ENCODE measurements around the gene GNA12. TPM values are rescaled to one million over a fixed set of nuclear protein-coding genes. Genes with fewer than 3 reads are reported as not detected.

The GNA12 gene
- total RNA-seq, 3 donors from 2014 or later (not counting 1 experiment from before 2014, with no cell fraction given) = 12.6 to 20.2 (median 19.5) TPM

GRCh38 chr7:2802504-2803341, 41.4 kb downstream of the GNA12 start:
- H3K9me3 ChIP-seq (ENCODE audit: control insufficient read depth, insufficient read depth, low read length) = no peaks in the 10 kb centered on the region
- ATAC-seq = no peak
- WGBS (ENCODE audit: insufficient coverage) = 92% methylated on average over 28 of the region's 28 CpGs
- Mint-ChIP-seq H3K27me3 (ENCODE audit: low read depth in 2 of 2) (no peaks in the 10 kb centered on the region), H3K4me3 (no peak overlapping the region), H3K27ac (no peak overlapping the region), H3K4me1 (peaks cover 12 to 31% of the 10 kb centered on the region in 2 donors), H3K36me3 (no peaks in the 10 kb centered on the region), H3K9me3 (no peaks in the 10 kb centered on the region)
- no peaks in the 10 kb centered on the region for H3K36me3 ChIP-seq (ENCODE audit: control insufficient read depth, insufficient read depth, low read length)
- DNase-seq = no peak
- H3K27me3 ChIP-seq (ENCODE audit: control insufficient read depth, insufficient read depth, low read length) = no peaks in the 10 kb centered on the region
- H3K27ac ChIP-seq (ENCODE audit: low read length) = no peak overlapping the region
- intact Hi-C loops (cut with micrococcal nuclease) = no loop called here
- no peak for TF ChIP-seq CTCF (IDR thresholded peaks at IDR 0.05)
- peaks cover 4% of the 10 kb centered on the region for H3K4me1 ChIP-seq (ENCODE audit: control insufficient read depth, insufficient read depth, low read length)
- no peak overlapping the region for H3K4me3 ChIP-seq (ENCODE audit: low read length)

- H3K27ac ChIP-seq (ENCODE audit: low read length) = no peak overlapping the region
- intact Hi-C loops (cut with micrococcal nuclease) = no loop called here
- no peaks in the 10 kb centered on the region for H3K36me3 ChIP-seq (ENCODE audit: control insufficient read depth, insufficient read depth, low read length)
- no peaks in the 10 kb centered on the region for H3K9me3 Mint-ChIP-seq
- H3K27ac Mint-ChIP-seq = no peak overlapping the region
- DNase-seq = no peak
- TF ChIP-seq CTCF (IDR thresholded peaks at IDR 0.05) = no peak
- H3K27me3 Mint-ChIP-seq (ENCODE audit: low read depth in 2 of 2) = no peaks in the 10 kb centered on the region
- peaks cover 4% of the 10 kb centered on the region for H3K4me1 ChIP-seq (ENCODE audit: control insufficient read depth, insufficient read depth, low read length)
- WGBS (ENCODE audit: insufficient coverage) = 83% methylated on average over 1 of the region's 2 CpGs
- ATAC-seq = no peak
- H3K4me1 Mint-ChIP-seq = peaks cover 16 to 31% of the 10 kb centered on the region in 2 donors
- no peaks in the 10 kb centered on the region for H3K9me3 ChIP-seq (ENCODE audit: control insufficient read depth, insufficient read depth, low read length)
- H3K27me3 ChIP-seq (ENCODE audit: control insufficient read depth, insufficient read depth, low read length) = no peaks in the 10 kb centered on the region
- H3K36me3 Mint-ChIP-seq = no peaks in the 10 kb centered on the region
- no peak overlapping the region for H3K4me3 ChIP-seq (ENCODE audit: low read length)
- H3K4me3 Mint-ChIP-seq = no peak overlapping the region
These were observed 42.0 kb downstream of the GNA12 start for GRCh38 chr7:2802101-2802500.

GRCh38 chr7:2800931-2801688, 43.0 kb downstream of the GNA12 start:
- no peaks in the 10 kb centered on the region for H3K36me3 Mint-ChIP-seq
- peaks cover 16 to 31% of the 10 kb centered on the region in 2 donors for H3K4me1 Mint-ChIP-seq
- H3K36me3 ChIP-seq (ENCODE audit: control insufficient read depth, insufficient read depth, low read length) = no peaks in the 10 kb centered on the region
- H3K27ac Mint-ChIP-seq = no peak overlapping the region
- peaks cover 4% of the 10 kb centered on the region for H3K4me1 ChIP-seq (ENCODE audit: control insufficient read depth, insufficient read depth, low read length)
- ATAC-seq = no peak
- H3K9me3 Mint-ChIP-seq = no peaks in the 10 kb centered on the region
- no peaks in the 10 kb centered on the region for H3K27me3 Mint-ChIP-seq (ENCODE audit: low read depth in 2 of 2)
- WGBS (ENCODE audit: insufficient coverage) = 86% methylated on average over 15 of the region's 16 CpGs
- peak in 1 of 2 donors; percentile 14 for DNase-seq
- H3K27me3 ChIP-seq (ENCODE audit: control insufficient read depth, insufficient read depth, low read length) = no peaks in the 10 kb centered on the region
- TF ChIP-seq CTCF (IDR thresholded peaks at IDR 0.05) = no peak
- intact Hi-C loops (cut with micrococcal nuclease) = no loop called here
- H3K4me3 Mint-ChIP-seq = no peak overlapping the region
- H3K4me3 ChIP-seq (ENCODE audit: low read length) = no peak overlapping the region
- no peak overlapping the region for H3K27ac ChIP-seq (ENCODE audit: low read length)
- no peaks in the 10 kb centered on the region for H3K9me3 ChIP-seq (ENCODE audit: control insufficient read depth, insufficient read depth, low read length)

Data from natural killer cell (primary cell).